Measurements from ENCODE around the gene HYOU1.

The HYOU1 gene

GRCh38 chr11:119031912-119032280 is 25.1 kb downstream of the HYOU1 start:
- in situ Hi-C loops (cut with MboI; ENCODE audit: low sequenced_read_pairs, unreplicated experiment), result no loop called here
- TF ChIP-seq CTCF (IDR thresholded peaks at IDR 0.05; ENCODE audit: borderline replicate concordance, control extremely low read depth, extremely low read depth, insufficient read depth, missing control alignments), result no peak
- DNase-seq (ENCODE audit: low spot score), result no peak

- in situ Hi-C loops (cut with MboI; ENCODE audit: low sequenced_read_pairs, unreplicated experiment), result no loop called here
- peak; percentile 99 for DNase-seq (ENCODE audit: low spot score)
- peak; percentile 95 for TF ChIP-seq CTCF (IDR thresholded peaks at IDR 0.05; ENCODE audit: borderline replicate concordance, control extremely low read depth, extremely low read depth, insufficient read depth, missing control alignments)
Measured at GRCh38 chr11:119030329-119031047, 26.5 kb downstream of the HYOU1 start, which contains the start of gene SLC37A4. Gene SLC37A4 (minus strand): TSS chr11:119030877.

- no peak for DNase-seq (ENCODE audit: low spot score)
- TF ChIP-seq CTCF (IDR thresholded peaks at IDR 0.05; ENCODE audit: borderline replicate concordance, control extremely low read depth, extremely low read depth, insufficient read depth, missing control alignments), result no peak
- in situ Hi-C loops (cut with MboI; ENCODE audit: low sequenced_read_pairs, unreplicated experiment), result no loop called here
Measured at GRCh38 chr11:119030029-119030328, 27.0 kb downstream of the HYOU1 start.

- TF ChIP-seq CTCF (IDR thresholded peaks at IDR 0.05; ENCODE audit: borderline replicate concordance, control extremely low read depth, extremely low read depth, insufficient read depth, missing control alignments), result no peak
- in situ Hi-C loops (cut with MboI; ENCODE audit: low sequenced_read_pairs, unreplicated experiment), result no loop called here
- DNase-seq (ENCODE audit: low spot score), result peak; percentile 51
Measured at GRCh38 chr11:119029340-119030028, 27.5 kb downstream of the HYOU1 start.

GRCh38 chr11:119029069-119029339 is 28.0 kb downstream of the HYOU1 start:
- TF ChIP-seq CTCF (IDR thresholded peaks at IDR 0.05; ENCODE audit: borderline replicate concordance, control extremely low read depth, extremely low read depth, insufficient read depth, missing control alignments), result no peak
- no peak for DNase-seq (ENCODE audit: low spot score)
- in situ Hi-C loops (cut with MboI; ENCODE audit: low sequenced_read_pairs, unreplicated experiment), result no loop called here

GRCh38 chr11:119028346-119029068 is 28.5 kb downstream of the HYOU1 start:
- in situ Hi-C loops (cut with MboI; ENCODE audit: low sequenced_read_pairs, unreplicated experiment), result no loop called here
- no peak for TF ChIP-seq CTCF (IDR thresholded peaks at IDR 0.05; ENCODE audit: borderline replicate concordance, control extremely low read depth, extremely low read depth, insufficient read depth, missing control alignments)
- DNase-seq (ENCODE audit: low spot score), result no peak
